SK-N-SH (cell line): ENCODE measurements around the gene FARSB. TPM values are rescaled to one million over a fixed set of nuclear protein-coding genes. Genes with fewer than 3 reads are reported as not detected.

Source experiments
- CTCF ChIA-PET: fragments of 300-600, 350-600 bp; formaldehyde crosslinking; extraction: SDS; loops from one replicate; lab custom pipeline; 2021; lab: Yijun Ruan, JAX
- POLR2A ChIA-PET: fragments of 350-600 bp; sonication (Branson Sonifier 250); formaldehyde crosslinking; extraction: SDS; loops from one replicate; lab custom pipeline; 2020; ENCODE audit warnings: antibody characterized with exemption, inconsistent platforms; lab: Yijun Ruan, JAX
- DNase-seq: peaks from one replicate; pipeline ENCODE4 v3.0.0; 2012
- H2AFZ ChIP-seq: fragments of 200-600 bp; sonication (generic); 2 replicates; pipeline ENCODE4 v1.8.1; 2016; ENCODE audit warnings: antibody characterized with exemption, mild to moderate bottlenecking, low read depth
- H3F3A ChIP-seq: fragments of 200-600 bp; sonication (generic); replicated peaks from 2 replicates; pipeline ENCODE3; 2016; ENCODE audit warnings: antibody characterized with exemption, mild to moderate bottlenecking; ENCODE audit not compliant: insufficient read depth
- H3K27ac ChIP-seq, 2 experiments: fragments of 200-500 bp in 1 of 2; fragments of 200-600 bp in 1 of 2; sonication (Bioruptor generic) in 1 of 2; sonication (generic), shearing (Covaris generic) in 1 of 2; 2 replicates each; pipeline versions ENCODE4 v1.5.1 to v1.6.1; 2014 to 2016; ENCODE audit warnings: low read depth in 2 of 2, inconsistent platforms in 1 of 2, low read length in 1 of 2, mild to moderate bottlenecking in 1 of 2, mixed read lengths in 1 of 2
- H3K27me3 ChIP-seq: fragments of 200-600 bp; sonication (generic), shearing (Covaris generic); 2 replicates; pipeline ENCODE4 v1.6.1; 2016; ENCODE audit warnings: mixed run types; ENCODE audit not compliant: insufficient read depth
- H3K36me3 ChIP-seq, 2 experiments: fragments of 200-500 bp in 1 of 2; fragments of 200-600 bp in 1 of 2; sonication (Bioruptor generic) in 1 of 2; sonication (generic) in 1 of 2; replicated peaks in 1 of 2; 2 replicates each; pipeline versions ENCODE3 to v1.5.1; 2014 to 2016; ENCODE audit warnings: low read length in 1 of 2, mild to moderate bottlenecking in 1 of 2; ENCODE audit not compliant: insufficient read depth in 2 of 2, control insufficient read depth in 1 of 2
- H3K4me1 ChIP-seq, 2 experiments: fragments of 200-500 bp in 1 of 2; fragments of 200-600 bp in 1 of 2; sonication (Bioruptor generic) in 1 of 2; sonication (generic), shearing (Covaris generic) in 1 of 2; 2 replicates each; pipeline versions ENCODE4 v1.5.1 to v1.6.1; 2014 to 2016; ENCODE audit warnings: low read depth in 1 of 2, low read length in 1 of 2, mixed run types in 1 of 2; ENCODE audit not compliant: insufficient read depth in 2 of 2, control insufficient read depth in 1 of 2
- H3K4me2 ChIP-seq: fragments of 200-600 bp; sonication (generic), shearing (Covaris generic); 2 replicates; pipeline ENCODE4 v1.6.1; 2017; ENCODE audit warnings: mixed run types
- H3K4me3 ChIP-seq, 2 experiments: fragments of 200-500 bp in 1 of 2; fragments of 200-600 bp in 1 of 2; sonication (Bioruptor generic) in 1 of 2; sonication (generic), shearing (Covaris generic) in 1 of 2; 2 replicates each; pipeline versions ENCODE4 v1.5.1 to v1.8.1; 2014 to 2016; ENCODE audit warnings: low read depth in 2 of 2, inconsistent platforms in 1 of 2, low read length in 1 of 2, mild to moderate bottlenecking in 1 of 2, mixed read lengths in 1 of 2, moderate library complexity in 1 of 2
- H3K79me2 ChIP-seq: fragments of 200-600 bp; sonication (generic); 2 replicates; pipeline ENCODE4 v1.8.1; 2017; ENCODE audit warnings: mild to moderate bottlenecking; ENCODE audit not compliant: insufficient read depth
- H3K9ac ChIP-seq: fragments of 200-600 bp; sonication (generic); 2 replicates; pipeline ENCODE4 v1.6.1; 2017; ENCODE audit warnings: mixed run types
- H3K9me2 ChIP-seq: fragments of 200-600 bp; sonication (generic); 2 replicates; pipeline ENCODE4 v1.6.1; 2017; ENCODE audit warnings: mixed run types
- H3K9me3 ChIP-seq: fragments of 200-600 bp; sonication (generic); 2 replicates; pipeline ENCODE4 v1.6.1; 2017; ENCODE audit warnings: mixed run types, mild to moderate bottlenecking, moderate library complexity
- H4K20me1 ChIP-seq: fragments of 200-600 bp; sonication (generic); 2 replicates; pipeline ENCODE4 v1.6.1; 2017; ENCODE audit warnings: mild to moderate bottlenecking, mixed run types; ENCODE audit not compliant: insufficient read depth
- CHD2 ChIP-seq: fragments of 150-350 bp; IDR thresholded peaks from 2 replicates; pipeline ENCODE4 v1.6.1; 2018; ENCODE audit warnings: low read length; ENCODE audit not compliant: partially characterized antibody
- ELF1 ChIP-seq: IDR thresholded peaks from 2 replicates; pipeline ENCODE4 v1.4.0; 2012
- EP300 ChIP-seq, 2 experiments: IDR thresholded peaks; 2 replicates each; pipeline versions ENCODE4 v1.4.0 to v1.6.1; 2012; ENCODE audit warnings: borderline replicate concordance in 1 of 2, low read depth in 1 of 2, low read length in 1 of 2
- NFIC ChIP-seq: IDR thresholded peaks from 2 replicates; pipeline ENCODE4 v1.4.0; 2012; ENCODE audit warnings: borderline replicate concordance
- RAD21 ChIP-seq: IDR thresholded peaks from 2 replicates; pipeline ENCODE4 v1.6.1; 2012; ENCODE audit warnings: mild to moderate bottlenecking, low read length
- TEAD4 ChIP-seq: IDR thresholded peaks from 2 replicates; pipeline ENCODE4 v1.4.0; 2012; ENCODE audit warnings: mild to moderate bottlenecking, borderline replicate concordance; ENCODE audit not compliant: insufficient read depth
- WGBS: methylation state at CpG from one replicate; pipeline ENCODE4 v1.1.6; 2017; ENCODE audit warnings: low lambda C conversion rate; 5-methylcytosine and 5-hydroxymethylcytosine counted together
- polyA plus RNA-seq, 3 experiments: library from polyadenylated mRNA; depleted of rRNA; stranded (reverse); fragments of >200 nt; gene quantifications; 2 replicates each; pipeline ENCODE4 v1.2.3, GENCODE V29; 2012
- TF ChIP-seq, protein P1 (sequence below): fragments of 200-600 bp; sonication (generic); IDR thresholded peaks from 2 replicates; pipeline ENCODE4 v1.6.1; 2017; ENCODE audit warnings: antibody characterized with exemption, mild to moderate bottlenecking, moderate library complexity
- TF ChIP-seq, protein P2 (sequence below): IDR thresholded peaks from 2 replicates; pipeline ENCODE4 v1.6.1; 2012; ENCODE audit warnings: mild to moderate bottlenecking, low read depth, low read length, moderate library complexity
- TF ChIP-seq, protein P3 (sequence below): fragments of 150-350 bp; IDR thresholded peaks from 2 replicates; pipeline ENCODE4 v1.6.1; 2016; ENCODE audit warnings: mild to moderate bottlenecking, low read depth, low read length

The FARSB gene
- polyA plus RNA-seq, 1 of the 3 experiments (the other 2 are of a cell fraction): 15.4 TPM

DNA sequence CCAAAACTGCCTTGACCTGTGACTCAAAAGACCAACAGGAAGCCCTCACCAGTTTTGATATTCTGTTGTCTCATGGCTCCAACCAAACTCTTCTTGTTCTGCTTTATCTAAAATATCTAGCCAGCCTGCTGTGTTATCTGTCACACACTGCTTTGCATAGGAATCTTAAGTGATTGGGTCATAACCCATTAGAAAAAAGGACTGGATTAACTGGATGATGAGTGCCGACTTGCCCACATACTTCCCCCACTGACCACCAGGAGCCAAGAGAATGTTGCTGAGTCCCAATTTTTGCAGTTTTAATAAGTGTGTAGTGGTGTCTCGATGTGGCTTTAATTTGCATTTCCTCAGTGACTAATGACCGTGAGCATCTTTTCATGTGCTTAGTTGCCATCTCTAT lies 22.1 kb upstream of the FARSB start:
- Histone ChIP-seq H4K20me1 (no peaks in the 10 kb centered on the region), H3K36me3 (no peaks in the 10 kb centered on the region), H2AFZ (no peak overlapping the region), H3F3A (no peaks in the 10 kb centered on the region), H3K4me1 (no peaks in the 10 kb centered on the region), H3K9me3 (no peaks in the 10 kb centered on the region), H3K9ac (no peak overlapping the region), H3K4me3 (no peak overlapping the region), H3K27ac (no peak overlapping the region), H3K9me2 (no peaks in the 10 kb centered on the region), H3K27me3 (peaks cover 7% of the 10 kb centered on the region; the same call in 1 of the 2 replicates), H3K4me2 (no peak overlapping the region), H3K79me2 (no peaks in the 10 kb centered on the region)
- no peak for DNase-seq
- ChIA-PET POLR2A (no interaction called here), CTCF (interaction anchor here (1.2 to 3.0 kb wide), 4 partner anchors 10 to 225 kb away, joined by 3 to 14 read pairs (median 6); no protein-coding TSS in a partner anchor)
- 73% methylated on average over 3 of the region's 3 CpGs for WGBS
- TF ChIP-seq, protein P1, sequence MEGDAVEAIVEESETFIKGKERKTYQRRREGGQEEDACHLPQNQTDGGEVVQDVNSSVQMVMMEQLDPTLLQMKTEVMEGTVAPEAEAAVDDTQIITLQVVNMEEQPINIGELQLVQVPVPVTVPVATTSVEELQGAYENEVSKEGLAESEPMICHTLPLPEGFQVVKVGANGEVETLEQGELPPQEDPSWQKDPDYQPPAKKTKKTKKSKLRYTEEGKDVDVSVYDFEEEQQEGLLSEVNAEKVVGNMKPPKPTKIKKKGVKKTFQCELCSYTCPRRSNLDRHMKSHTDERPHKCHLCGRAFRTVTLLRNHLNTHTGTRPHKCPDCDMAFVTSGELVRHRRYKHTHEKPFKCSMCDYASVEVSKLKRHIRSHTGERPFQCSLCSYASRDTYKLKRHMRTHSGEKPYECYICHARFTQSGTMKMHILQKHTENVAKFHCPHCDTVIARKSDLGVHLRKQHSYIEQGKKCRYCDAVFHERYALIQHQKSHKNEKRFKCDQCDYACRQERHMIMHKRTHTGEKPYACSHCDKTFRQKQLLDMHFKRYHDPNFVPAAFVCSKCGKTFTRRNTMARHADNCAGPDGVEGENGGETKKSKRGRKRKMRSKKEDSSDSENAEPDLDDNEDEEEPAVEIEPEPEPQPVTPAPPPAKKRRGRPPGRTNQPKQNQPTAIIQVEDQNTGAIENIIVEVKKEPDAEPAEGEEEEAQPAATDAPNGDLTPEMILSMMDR: peak; percentile 20; the same call in 1 of the 2 replicates
- TF ChIP-seq EP300 (IDR thresholded peaks at IDR 0.05; ENCODE audit: borderline replicate concordance in 1 of 2, low read depth in 1 of 2, low read length in 1 of 2): no peak

DNA sequence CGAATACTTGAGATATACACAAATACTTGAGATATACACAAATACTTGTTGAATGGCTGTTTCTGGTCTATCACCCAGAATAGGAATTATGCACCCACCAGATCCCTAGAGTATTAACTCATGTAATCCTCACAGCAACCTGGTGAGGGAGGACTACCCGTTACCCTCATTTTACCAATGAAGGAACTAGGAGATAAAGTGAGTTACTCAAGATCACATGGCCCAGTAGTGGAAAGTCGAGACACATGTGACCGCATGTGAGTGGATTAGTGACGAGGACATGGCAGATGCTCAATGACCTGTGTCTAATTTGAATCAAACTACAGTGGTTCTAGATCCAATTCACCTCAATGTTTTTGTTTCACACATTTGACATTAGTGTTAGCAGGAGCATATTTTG lies 18.0 kb upstream of the FARSB start:
- H2AFZ ChIP-seq: no peak overlapping the region
- peaks cover 5% of the 10 kb centered on the region; the same call in 1 of the 2 replicates for H3K27me3 ChIP-seq
- H3K27ac ChIP-seq: no peak overlapping the region
- H3K36me3 ChIP-seq: no peaks in the 10 kb centered on the region
- 91% methylated on average over 4 of the region's 5 CpGs for WGBS
- ChIA-PET CTCF (no interaction called here), POLR2A (no interaction called here)
- H3K4me3 ChIP-seq: no peak overlapping the region
- H3K9ac ChIP-seq: no peak overlapping the region
- peaks cover 0 to 9% of the 10 kb centered on the region in 2 experiments; a peak in 1 of 4 replicates for H3K4me1 ChIP-seq
- no peaks in the 10 kb centered on the region for H3K9me2 ChIP-seq
- no peaks in the 10 kb centered on the region for H3K9me3 ChIP-seq
- no peak overlapping the region for H3K4me2 ChIP-seq
- H3K79me2 ChIP-seq: no peaks in the 10 kb centered on the region
- TF ChIP-seq TEAD4: no peak
- TF ChIP-seq, protein P1: no peak
- no peak for TF ChIP-seq NFIC
- TF ChIP-seq ELF1: no peak
- TF ChIP-seq RAD21: no peak
- TF ChIP-seq, all 33 proteins: peak for 0
- no peaks in the 10 kb centered on the region for H3F3A ChIP-seq
- H4K20me1 ChIP-seq: no peaks in the 10 kb centered on the region
- DNase-seq: no peak

DNA sequence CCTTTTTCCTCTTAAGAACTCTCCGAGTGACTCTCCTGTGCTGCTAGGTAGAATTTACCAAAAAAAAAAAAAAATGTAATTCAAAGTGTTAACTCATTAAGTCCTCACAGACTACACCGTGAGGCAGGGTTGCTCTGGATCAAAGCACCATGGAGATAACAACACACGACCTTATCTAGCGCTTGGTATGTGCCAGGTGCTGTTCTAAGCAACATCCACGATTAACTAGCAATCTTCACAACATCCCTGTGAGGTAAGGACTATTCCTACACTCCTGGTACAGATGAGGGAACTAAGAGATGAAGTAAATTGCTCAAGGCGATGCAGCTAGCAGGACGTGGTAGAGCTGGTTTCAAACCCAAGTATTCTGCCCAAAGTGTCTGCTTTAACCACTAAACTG lies 17.4 kb upstream of the FARSB start:
- no peak overlapping the region for H3K27ac ChIP-seq
- WGBS: 87% methylated on average over 7 of the region's 7 CpGs
- H3K27me3 ChIP-seq: peaks cover 5% of the 10 kb centered on the region; the same call in 1 of the 2 replicates
- TF ChIP-seq CHD2: no peak
- TF ChIP-seq EP300 (IDR thresholded peaks at IDR 0.05; ENCODE audit: borderline replicate concordance in 1 of 2, low read depth in 1 of 2, low read length in 1 of 2): no peak
- TF ChIP-seq, protein P2, sequence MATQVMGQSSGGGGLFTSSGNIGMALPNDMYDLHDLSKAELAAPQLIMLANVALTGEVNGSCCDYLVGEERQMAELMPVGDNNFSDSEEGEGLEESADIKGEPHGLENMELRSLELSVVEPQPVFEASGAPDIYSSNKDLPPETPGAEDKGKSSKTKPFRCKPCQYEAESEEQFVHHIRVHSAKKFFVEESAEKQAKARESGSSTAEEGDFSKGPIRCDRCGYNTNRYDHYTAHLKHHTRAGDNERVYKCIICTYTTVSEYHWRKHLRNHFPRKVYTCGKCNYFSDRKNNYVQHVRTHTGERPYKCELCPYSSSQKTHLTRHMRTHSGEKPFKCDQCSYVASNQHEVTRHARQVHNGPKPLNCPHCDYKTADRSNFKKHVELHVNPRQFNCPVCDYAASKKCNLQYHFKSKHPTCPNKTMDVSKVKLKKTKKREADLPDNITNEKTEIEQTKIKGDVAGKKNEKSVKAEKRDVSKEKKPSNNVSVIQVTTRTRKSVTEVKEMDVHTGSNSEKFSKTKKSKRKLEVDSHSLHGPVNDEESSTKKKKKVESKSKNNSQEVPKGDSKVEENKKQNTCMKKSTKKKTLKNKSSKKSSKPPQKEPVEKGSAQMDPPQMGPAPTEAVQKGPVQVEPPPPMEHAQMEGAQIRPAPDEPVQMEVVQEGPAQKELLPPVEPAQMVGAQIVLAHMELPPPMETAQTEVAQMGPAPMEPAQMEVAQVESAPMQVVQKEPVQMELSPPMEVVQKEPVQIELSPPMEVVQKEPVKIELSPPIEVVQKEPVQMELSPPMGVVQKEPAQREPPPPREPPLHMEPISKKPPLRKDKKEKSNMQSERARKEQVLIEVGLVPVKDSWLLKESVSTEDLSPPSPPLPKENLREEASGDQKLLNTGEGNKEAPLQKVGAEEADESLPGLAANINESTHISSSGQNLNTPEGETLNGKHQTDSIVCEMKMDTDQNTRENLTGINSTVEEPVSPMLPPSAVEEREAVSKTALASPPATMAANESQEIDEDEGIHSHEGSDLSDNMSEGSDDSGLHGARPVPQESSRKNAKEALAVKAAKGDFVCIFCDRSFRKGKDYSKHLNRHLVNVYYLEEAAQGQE: no peak
- no peak for TF ChIP-seq RAD21
- TF ChIP-seq, protein P3, sequence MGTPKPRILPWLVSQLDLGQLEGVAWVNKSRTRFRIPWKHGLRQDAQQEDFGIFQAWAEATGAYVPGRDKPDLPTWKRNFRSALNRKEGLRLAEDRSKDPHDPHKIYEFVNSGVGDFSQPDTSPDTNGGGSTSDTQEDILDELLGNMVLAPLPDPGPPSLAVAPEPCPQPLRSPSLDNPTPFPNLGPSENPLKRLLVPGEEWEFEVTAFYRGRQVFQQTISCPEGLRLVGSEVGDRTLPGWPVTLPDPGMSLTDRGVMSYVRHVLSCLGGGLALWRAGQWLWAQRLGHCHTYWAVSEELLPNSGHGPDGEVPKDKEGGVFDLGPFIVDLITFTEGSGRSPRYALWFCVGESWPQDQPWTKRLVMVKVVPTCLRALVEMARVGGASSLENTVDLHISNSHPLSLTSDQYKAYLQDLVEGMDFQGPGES: no peak

More for the DNA sequence above, 17.4 kb upstream of the FARSB start:
- peaks cover 0 to 9% of the 10 kb centered on the region in 2 experiments; a peak in 1 of 4 replicates for H3K4me1 ChIP-seq
- H3K9me2 ChIP-seq: no peaks in the 10 kb centered on the region
- POLR2A ChIA-PET: no interaction called here
- no peak overlapping the region for H3K9ac ChIP-seq
- H3K79me2 ChIP-seq: no peaks in the 10 kb centered on the region
- H3K4me3 ChIP-seq: no peak overlapping the region
- H4K20me1 ChIP-seq: no peaks in the 10 kb centered on the region
- H3K9me3 ChIP-seq: no peaks in the 10 kb centered on the region
- H3K36me3 ChIP-seq: no peaks in the 10 kb centered on the region
- H3K4me2 ChIP-seq: no peak overlapping the region
- CTCF ChIA-PET: interaction anchor here (3.0 kb wide), 1 partner anchor 17 kb away, joined by 20 read pairs; no protein-coding TSS in a partner anchor
- H2AFZ ChIP-seq: no peak overlapping the region
- DNase-seq: no peak
- H3F3A ChIP-seq: no peaks in the 10 kb centered on the region
